Calu3 (cell line): ENCODE data around the gene TBL1X. TPM values are rescaled to one million over a fixed set of nuclear protein-coding genes. Genes with fewer than 3 reads are reported as not detected.

Experiments used
- BruUV-seq: library from RNA; stranded (reverse); fragments of 400-500 nt; replicated peaks from 2 replicates; lab custom pipeline; 2021; lab: Mats Ljungman, UMichigan
- CTCF ChIA-PET: fragments of 300-600 bp; sonication (Branson Sonifier 250); formaldehyde crosslinking; loops from one replicate; lab custom pipeline; 2022; ENCODE audit warnings: antibody characterized with exemption; lab: Charles Lee
- DNase-seq: peaks from one replicate; pipeline ENCODE4 v3.0.0; 2022
- H3K27ac Mint-ChIP-seq: one replicate; pipeline ENCODE4 v1.8.0; 2022; ENCODE audit warnings: mixed read lengths; ENCODE audit not compliant: unreplicated experiment
- H3K27me3 Mint-ChIP-seq: one replicate; pipeline ENCODE4 v1.8.0; 2022; ENCODE audit warnings: mixed read lengths; ENCODE audit not compliant: unreplicated experiment
- H3K36me3 Mint-ChIP-seq: one replicate; pipeline ENCODE4 v1.8.0; 2022; ENCODE audit warnings: mild to moderate bottlenecking, moderate library complexity, mixed read lengths; ENCODE audit not compliant: insufficient read depth, unreplicated experiment
- H3K4me1 Mint-ChIP-seq: one replicate; pipeline ENCODE4 v1.8.0; 2022; ENCODE audit warnings: mild to moderate bottlenecking, low read depth, mixed read lengths; ENCODE audit not compliant: unreplicated experiment
- H3K4me3 Mint-ChIP-seq: one replicate; pipeline ENCODE4 v1.8.0; 2022; ENCODE audit warnings: mild to moderate bottlenecking, low read depth, moderate library complexity, mixed read lengths; ENCODE audit not compliant: unreplicated experiment
- H3K9me3 Mint-ChIP-seq: one replicate; pipeline ENCODE4 v1.8.0; 2022; ENCODE audit warnings: low read depth, mixed read lengths; ENCODE audit not compliant: unreplicated experiment
- intact Hi-C: fragments of 100-400 bp; cut with micrococcal nuclease; formaldehyde crosslinking; loops from one replicate; pipeline ENCODE4 v1.10.0; 2022; ENCODE audit not compliant: unreplicated experiment
- total RNA-seq: library from RNA; stranded (reverse); gene quantifications from 2 replicates; pipeline ENCODE4 v1.2.3, GENCODE V29; 2022
- TF ChIP-seq, protein P1 (sequence below): fragments of 200-600 bp; IDR thresholded peaks from one replicate; pipeline ENCODE4 v1.8.0; 2022; ENCODE audit warnings: antibody characterized with exemption; ENCODE audit not compliant: unreplicated experiment

The TBL1X gene
- total RNA-seq, 1 experiment from 2014 or later = 25.0 TPM

- Mint-ChIP-seq H3K27ac (no peak overlapping the region), H3K4me1 (no peaks in the 10 kb centered on the region), H3K9me3 (no peaks in the 10 kb centered on the region), H3K4me3 (no peak overlapping the region), H3K27me3 (no peaks in the 10 kb centered on the region), H3K36me3 (peaks cover 4% of the 10 kb centered on the region)
- no TSS peak for BruUV-seq
- intact Hi-C loops = no loop called here
- DNase-seq = no peak
- TF ChIP-seq, protein P1, sequence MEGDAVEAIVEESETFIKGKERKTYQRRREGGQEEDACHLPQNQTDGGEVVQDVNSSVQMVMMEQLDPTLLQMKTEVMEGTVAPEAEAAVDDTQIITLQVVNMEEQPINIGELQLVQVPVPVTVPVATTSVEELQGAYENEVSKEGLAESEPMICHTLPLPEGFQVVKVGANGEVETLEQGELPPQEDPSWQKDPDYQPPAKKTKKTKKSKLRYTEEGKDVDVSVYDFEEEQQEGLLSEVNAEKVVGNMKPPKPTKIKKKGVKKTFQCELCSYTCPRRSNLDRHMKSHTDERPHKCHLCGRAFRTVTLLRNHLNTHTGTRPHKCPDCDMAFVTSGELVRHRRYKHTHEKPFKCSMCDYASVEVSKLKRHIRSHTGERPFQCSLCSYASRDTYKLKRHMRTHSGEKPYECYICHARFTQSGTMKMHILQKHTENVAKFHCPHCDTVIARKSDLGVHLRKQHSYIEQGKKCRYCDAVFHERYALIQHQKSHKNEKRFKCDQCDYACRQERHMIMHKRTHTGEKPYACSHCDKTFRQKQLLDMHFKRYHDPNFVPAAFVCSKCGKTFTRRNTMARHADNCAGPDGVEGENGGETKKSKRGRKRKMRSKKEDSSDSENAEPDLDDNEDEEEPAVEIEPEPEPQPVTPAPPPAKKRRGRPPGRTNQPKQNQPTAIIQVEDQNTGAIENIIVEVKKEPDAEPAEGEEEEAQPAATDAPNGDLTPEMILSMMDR = no peak
- CTCF ChIA-PET = no interaction called here
These were observed 192.0 kb downstream of the TBL1X start for GRCh38 chrX:9656871-9657270.

GRCh38 chrX:9657590-9658256, 192.9 kb downstream of the TBL1X start:
- H3K27me3 Mint-ChIP-seq = no peaks in the 10 kb centered on the region
- H3K27ac Mint-ChIP-seq = no peak overlapping the region
- no peak for DNase-seq
- TF ChIP-seq, protein P1 = no peak
- peaks cover 1% of the 10 kb centered on the region for H3K36me3 Mint-ChIP-seq
- CTCF ChIA-PET = no interaction called here
- no peaks in the 10 kb centered on the region for H3K9me3 Mint-ChIP-seq
- H3K4me1 Mint-ChIP-seq = no peaks in the 10 kb centered on the region
- H3K4me3 Mint-ChIP-seq = no peak overlapping the region
- no TSS peak for BruUV-seq
- intact Hi-C loops = no loop called here

- H3K9me3 Mint-ChIP-seq = no peaks in the 10 kb centered on the region
- no TSS peak for BruUV-seq
- DNase-seq = no peak
- no peaks in the 10 kb centered on the region for H3K27me3 Mint-ChIP-seq
- TF ChIP-seq, protein P1 = no peak
- H3K27ac Mint-ChIP-seq = no peak overlapping the region
- no peaks in the 10 kb centered on the region for H3K4me1 Mint-ChIP-seq
- intact Hi-C loops = no loop called here
- CTCF ChIA-PET = no interaction called here
- no peaks in the 10 kb centered on the region for H3K36me3 Mint-ChIP-seq
- H3K4me3 Mint-ChIP-seq = no peak overlapping the region
These were observed 193.6 kb downstream of the TBL1X start for GRCh38 chrX:9658409-9658808.

- no peaks in the 10 kb centered on the region for H3K27me3 Mint-ChIP-seq
- CTCF ChIA-PET = no interaction called here
- no TSS peak for BruUV-seq
- TF ChIP-seq, protein P1 = no peak
- no peaks in the 10 kb centered on the region for H3K36me3 Mint-ChIP-seq
- H3K9me3 Mint-ChIP-seq = no peaks in the 10 kb centered on the region
- no peak for DNase-seq
- H3K4me1 Mint-ChIP-seq = no peaks in the 10 kb centered on the region
- no peak overlapping the region for H3K27ac Mint-ChIP-seq
- intact Hi-C loops = no loop called here
- H3K4me3 Mint-ChIP-seq = no peak overlapping the region
These were observed 194.8 kb downstream of the TBL1X start for GRCh38 chrX:9659571-9660195.
